ENCODE data around the gene TMEM175. TPM values are rescaled to one million over a fixed set of nuclear protein-coding genes. Genes with fewer than 3 reads are reported as not detected.
A peak's percentile ranks its signal among the peaks of the same experiment; 100 is the strongest.

TMEM175 gene
- total and polyA plus RNA-seq, 9 of the 15 experiments (the other 6 are each of a cell fraction or from before 2014, with no cell fraction given): 0.13 to 30.9 (median 9.4) TPM

DNA sequence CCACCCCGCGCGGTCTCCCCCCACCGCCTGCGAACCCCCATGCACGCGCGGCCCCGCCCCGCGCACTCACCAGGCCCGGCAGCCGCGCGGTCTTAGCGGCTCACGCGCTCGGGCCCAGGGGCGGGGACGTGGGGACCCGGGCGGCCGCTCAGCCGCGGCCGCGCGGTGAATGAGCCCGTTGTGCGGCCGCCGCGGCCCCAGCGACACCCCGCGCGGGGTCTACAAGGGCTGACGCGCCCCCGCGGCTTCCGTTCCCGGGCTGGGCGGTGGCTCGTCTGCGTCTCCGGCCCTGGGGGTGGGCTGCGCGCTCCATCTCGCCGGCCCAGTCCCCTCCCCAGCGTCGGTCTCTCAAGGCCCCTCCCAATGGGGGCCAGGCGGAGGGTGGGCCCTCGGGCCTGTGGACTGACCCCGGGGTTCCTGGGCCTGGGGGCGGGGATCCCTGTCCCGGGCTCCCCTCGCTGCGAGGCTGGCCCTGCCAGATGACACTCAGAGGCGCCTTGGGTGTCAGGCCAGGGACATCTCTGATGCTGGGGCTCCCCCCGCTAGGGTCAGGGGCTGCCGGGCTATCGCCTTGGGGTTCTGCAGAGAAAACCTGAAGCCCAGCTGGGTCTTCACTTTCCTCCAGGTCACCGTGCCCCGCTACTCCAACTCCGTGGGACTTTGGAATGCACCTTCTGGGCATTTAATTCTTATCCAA, 65.3 kb downstream of the TMEM175 start (continued):
- TF ChIP-seq, protein P1, sequence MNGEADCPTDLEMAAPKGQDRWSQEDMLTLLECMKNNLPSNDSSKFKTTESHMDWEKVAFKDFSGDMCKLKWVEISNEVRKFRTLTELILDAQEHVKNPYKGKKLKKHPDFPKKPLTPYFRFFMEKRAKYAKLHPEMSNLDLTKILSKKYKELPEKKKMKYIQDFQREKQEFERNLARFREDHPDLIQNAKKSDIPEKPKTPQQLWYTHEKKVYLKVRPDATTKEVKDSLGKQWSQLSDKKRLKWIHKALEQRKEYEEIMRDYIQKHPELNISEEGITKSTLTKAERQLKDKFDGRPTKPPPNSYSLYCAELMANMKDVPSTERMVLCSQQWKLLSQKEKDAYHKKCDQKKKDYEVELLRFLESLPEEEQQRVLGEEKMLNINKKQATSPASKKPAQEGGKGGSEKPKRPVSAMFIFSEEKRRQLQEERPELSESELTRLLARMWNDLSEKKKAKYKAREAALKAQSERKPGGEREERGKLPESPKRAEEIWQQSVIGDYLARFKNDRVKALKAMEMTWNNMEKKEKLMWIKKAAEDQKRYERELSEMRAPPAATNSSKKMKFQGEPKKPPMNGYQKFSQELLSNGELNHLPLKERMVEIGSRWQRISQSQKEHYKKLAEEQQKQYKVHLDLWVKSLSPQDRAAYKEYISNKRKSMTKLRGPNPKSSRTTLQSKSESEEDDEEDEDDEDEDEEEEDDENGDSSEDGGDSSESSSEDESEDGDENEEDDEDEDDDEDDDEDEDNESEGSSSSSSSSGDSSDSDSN (IDR thresholded peaks at IDR 0.05; ENCODE audit: borderline replicate concordance in 1 of 2, low read depth in 2 of 2, low read length in 2 of 2): 0 out of 4 replicates have a peak, but pooled peaks of 1 of the 2 experiments have one; percentile 62

DNA sequence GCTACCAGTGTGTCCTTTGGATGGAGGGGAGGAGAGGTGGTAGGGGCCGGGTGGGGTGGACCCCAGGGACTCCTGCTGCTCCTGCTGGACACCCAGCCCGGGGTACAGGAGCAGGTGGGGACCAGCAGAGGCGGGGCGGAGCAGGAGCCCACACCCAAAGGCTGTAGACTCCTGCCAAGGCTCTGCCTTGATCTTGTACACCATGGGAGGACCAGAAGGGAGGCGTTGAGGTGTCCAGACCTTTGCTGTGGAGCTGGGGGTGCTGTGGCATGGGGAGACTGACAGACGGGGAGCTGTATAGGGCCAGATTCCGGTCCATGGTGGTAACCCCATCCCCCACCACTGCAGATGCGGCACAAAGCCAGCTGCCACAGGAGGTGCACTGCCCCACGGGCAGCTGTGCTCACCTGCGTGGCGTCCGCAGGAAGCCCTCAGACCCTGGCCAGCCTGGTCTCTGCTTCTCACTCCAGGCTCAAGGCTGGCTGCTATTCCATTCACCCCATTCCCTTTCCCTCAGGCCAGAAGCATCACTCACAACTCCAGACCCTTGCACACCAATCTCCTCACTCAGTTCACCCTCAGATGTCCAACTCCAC, 65.9 kb downstream of the TMEM175 start:
- ChIA-PET CTCF (ENCODE audit: low intra/inter-chr PET ratio) (no interaction called here), POLR2A (interaction anchor here (0.6 kb wide), 2 partner anchors 272 to 503 kb away, joined by 3 to 4 read pairs; no protein-coding TSS in a partner anchor)
- intact Hi-C loops (cut with micrococcal nuclease): loop anchor here (10.0 kb wide), 1 partner anchor 47 kb away; no protein-coding TSS in a partner anchor
- no peak overlapping the region for H2AFZ ChIP-seq (ENCODE audit: low read depth, low read length)
- H3K36me3 ChIP-seq (ENCODE audit: control insufficient read depth, insufficient read depth, low read length): no peaks in the 10 kb centered on the region
- WGBS (ENCODE audit: insufficient coverage, low coverage, missing lambda C conversion rate): 58% methylated on average over 9 of the region's 12 CpGs
- peak overlapping the region; percentile 78 to 94; a peak in 2 of 4 replicates for H3K9ac ChIP-seq (ENCODE audit: insufficient read depth in 1 of 2, low read depth in 2 of 2, low read length in 2 of 2)
- no peak overlapping the region for H3K4me3 ChIP-seq
- peaks cover 30 to 69% of the 10 kb centered on the region in 2 experiments for H3K4me1 ChIP-seq (replicated peaks in 1 of 2; ENCODE audit: control insufficient read depth in 2 of 2, insufficient read depth in 2 of 2, low read length in 2 of 2)
- H3K9me1 ChIP-seq (ENCODE audit: control insufficient read depth, insufficient read depth, low read length): no peaks in the 10 kb centered on the region
- no peaks in the 10 kb centered on the region for H3K27me3 ChIP-seq (ENCODE audit: control insufficient read depth in 2 of 2, insufficient read depth in 2 of 2, low read length in 2 of 2)
- H3K4me2 ChIP-seq (ENCODE audit: insufficient read depth, low read length): peak overlapping the region; percentile 58; the same call in 1 of the 2 replicates
- FAIRE-seq (no peak), DNase-seq (ENCODE audit: extremely low read depth in 1 of 4, low spot score in 3 of 4) (peak in 1 of 4 experiments; percentile 31), ATAC-seq (no peak)
- no peak overlapping the region for H3K27ac ChIP-seq (ENCODE audit: extremely low read depth, low read depth, low read length)
- no peaks in the 10 kb centered on the region for H4K20me1 ChIP-seq (replicated peaks; ENCODE audit: control insufficient read depth, insufficient read depth, low read length)
- peaks cover 18% of the 10 kb centered on the region; the same call in 2 of the 3 replicates for H3K79me2 ChIP-seq (ENCODE audit: control insufficient read depth, insufficient read depth, low read length)
- BruUV-seq (replicated peaks): no TSS peak
- in situ Hi-C loops (cut with MboI): no loop called here
- H3K9me3 ChIP-seq (replicated peaks; ENCODE audit: control insufficient read depth, insufficient read depth, low read depth, low read length): no peaks in the 10 kb centered on the region
- TF ChIP-seq ZC3H4 (CRISPR knock-in tag; IDR thresholded peaks at IDR 0.05; ENCODE audit: borderline replicate concordance): 0 out of 2 replicates have a peak, but pooled peaks have one; percentile 20
- no peak for TF ChIP-seq ZNF518B (CRISPR knock-in tag; IDR thresholded peaks at IDR 0.05)
- no peak for TF ChIP-seq TEAD1 (CRISPR knock-in tag; IDR thresholded peaks at IDR 0.05)
- TF ChIP-seq ARNT (IDR thresholded peaks at IDR 0.05): no peak
- peak; percentile 7; the same call in 1 of the 2 replicates for TF ChIP-seq ARID4B (CRISPR knock-in tag; IDR thresholded peaks at IDR 0.05)

Data from K562 (cell line).